Astrocyte of the hippocampus (primary cell): Measurements from ENCODE around the gene COL6A1.

Source experiments
- DNase-seq: peaks from one replicate; pipeline ENCODE4 v3.0.0; 2011; ENCODE audit warnings: low read depth, low spot score

The COL6A1 gene

DNA sequence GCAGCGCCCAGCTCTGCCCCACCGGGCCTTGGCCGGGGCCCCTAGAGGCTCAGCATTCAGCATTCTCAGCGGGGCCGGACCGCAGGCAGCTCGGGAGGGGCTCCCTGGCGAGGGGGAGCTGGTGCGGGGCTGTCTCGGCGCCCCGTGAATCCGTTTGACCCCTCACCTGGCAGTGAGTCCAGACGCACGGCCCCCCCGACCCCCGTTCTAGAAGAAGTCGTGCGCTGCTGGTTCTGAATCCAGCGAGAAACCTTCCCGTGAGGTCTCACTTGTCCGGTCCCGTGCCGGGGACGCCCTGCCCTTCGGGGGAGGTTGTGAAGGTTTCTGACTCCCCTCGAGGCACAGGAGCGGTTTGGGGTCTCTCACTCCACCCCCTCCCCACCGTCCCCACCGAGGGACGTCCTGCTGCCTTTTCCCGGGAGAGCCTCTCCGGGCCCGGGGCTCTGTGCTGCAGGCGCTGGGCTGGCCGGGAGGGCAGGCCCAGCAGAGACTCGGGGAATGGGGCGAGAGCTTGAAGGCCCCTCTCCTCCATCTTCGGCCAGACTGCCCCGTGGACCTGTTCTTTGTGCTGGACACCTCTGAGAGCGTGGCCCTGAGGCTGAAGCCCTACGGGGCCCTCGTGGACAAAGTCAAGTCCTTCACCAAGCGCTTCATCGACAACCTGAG, 655 bp downstream of the COL6A1 start:
- peak; percentile 61 for DNase-seq

- DNase-seq = peak; percentile 26
These were observed 1.4 kb downstream of the COL6A1 start for GRCh38 chr21:45982758-45983648.

- no peak for DNase-seq
These were observed 2.0 kb downstream of the COL6A1 start for GRCh38 chr21:45983649-45983965.

- no peak for DNase-seq
These were observed 2.5 kb downstream of the COL6A1 start for GRCh38 chr21:45983981-45984551.

GRCh38 chr21:45984584-45985095, 3.1 kb downstream of the COL6A1 start:
- DNase-seq = no peak

- DNase-seq = no peak
These were observed 4.1 kb downstream of the COL6A1 start for GRCh38 chr21:45985471-45986315.

DNA sequence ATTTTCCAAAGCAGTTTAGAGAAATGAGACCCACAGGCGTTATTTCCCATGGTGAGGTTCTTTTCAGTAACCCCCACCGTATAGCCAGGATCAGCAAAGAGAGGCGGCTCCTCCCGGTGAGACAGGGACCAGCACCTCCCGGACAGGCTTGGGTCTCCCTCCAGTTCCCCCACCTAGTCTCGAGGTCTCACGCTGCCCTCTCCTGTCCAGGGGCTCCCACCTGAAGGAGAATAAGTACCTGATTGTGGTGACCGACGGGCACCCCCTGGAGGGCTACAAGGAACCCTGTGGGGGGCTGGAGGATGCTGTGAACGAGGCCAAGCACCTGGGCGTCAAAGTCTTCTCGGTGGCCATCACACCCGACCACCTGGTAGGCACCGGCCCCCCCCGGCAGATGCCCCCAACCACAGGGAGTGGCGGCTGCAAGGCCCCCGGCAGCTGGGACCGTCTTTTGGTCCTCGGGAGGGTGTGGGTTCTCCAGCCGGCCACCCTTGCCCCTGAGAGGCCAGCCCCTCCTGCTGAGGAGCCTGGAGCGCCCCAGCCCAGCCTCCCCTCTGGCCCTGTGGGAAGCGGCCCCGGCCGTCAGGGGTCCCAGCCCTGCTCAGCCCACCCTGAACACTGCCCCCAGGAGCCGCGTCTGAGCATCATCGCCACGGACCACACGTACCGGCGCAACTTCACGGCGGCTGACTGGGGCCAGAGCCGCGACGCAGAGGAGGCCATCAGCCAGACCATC, 4.9 kb downstream of the COL6A1 start:
- no peak for DNase-seq

DNA sequence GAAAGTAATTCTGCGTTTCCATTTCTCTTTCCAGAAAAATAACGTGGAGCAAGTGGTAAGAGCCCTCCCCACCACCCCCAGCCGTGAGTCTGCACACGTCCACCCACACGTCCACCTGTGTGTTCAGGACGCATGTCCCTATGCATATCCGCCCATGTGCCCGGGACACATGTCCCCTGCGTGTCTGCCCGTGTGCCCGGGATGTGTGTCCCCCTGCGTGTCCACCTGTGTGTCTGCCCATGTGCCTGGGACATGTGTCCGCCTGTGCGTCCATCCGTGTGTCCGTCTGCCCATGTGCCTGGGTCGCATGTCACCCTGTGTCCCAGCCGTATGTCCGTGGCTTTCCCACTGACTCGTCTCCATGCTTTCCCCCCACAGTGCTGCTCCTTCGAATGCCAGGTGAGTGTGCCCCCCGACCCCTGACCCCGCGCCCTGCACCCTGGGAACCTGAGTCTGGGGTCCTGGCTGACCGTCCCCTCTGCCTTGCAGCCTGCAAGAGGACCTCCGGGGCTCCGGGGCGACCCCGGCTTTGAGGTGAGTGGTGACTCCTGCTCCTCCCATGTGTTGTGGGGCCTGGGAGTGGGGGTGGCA, 5.6 kb downstream of the COL6A1 start:
- DNase-seq = no peak

- no peak for DNase-seq
These were observed 7.1 kb downstream of the COL6A1 start for GRCh38 chr21:45988366-45989347.

DNA sequence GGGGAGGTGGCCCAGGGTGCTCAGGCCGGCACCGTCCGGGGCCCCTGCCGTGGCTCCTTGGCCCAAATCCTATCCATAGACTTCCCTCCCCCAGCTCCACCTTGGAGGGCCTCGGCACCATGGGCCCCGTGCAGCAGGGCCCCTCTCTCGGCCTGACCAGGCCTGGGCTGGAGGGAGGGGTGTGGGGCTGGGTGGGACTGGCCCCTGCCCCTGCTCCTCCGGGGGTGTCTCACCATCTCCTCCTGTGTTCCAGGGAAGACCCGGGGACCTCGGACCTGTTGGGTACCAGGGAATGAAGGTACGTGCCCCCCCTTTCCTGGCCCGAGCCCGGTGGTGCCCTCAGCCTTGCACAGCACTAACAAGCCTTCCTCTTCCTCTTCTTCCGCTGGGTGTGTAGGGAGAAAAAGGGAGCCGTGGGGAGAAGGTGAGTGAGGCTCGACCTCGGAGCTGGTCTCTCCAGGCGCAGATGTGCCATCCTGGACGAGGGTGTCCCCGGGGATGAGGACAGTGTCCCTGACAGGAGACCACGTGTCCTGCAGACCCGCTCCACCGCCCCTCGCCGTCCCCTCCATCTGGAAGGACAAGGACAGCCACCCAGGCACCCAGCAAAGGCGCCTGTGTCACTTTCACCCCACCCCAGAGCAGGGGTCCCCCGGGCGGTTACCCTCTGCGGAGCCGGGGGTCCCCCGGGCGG, 7.9 kb downstream of the COL6A1 start:
- no peak for DNase-seq

DNA sequence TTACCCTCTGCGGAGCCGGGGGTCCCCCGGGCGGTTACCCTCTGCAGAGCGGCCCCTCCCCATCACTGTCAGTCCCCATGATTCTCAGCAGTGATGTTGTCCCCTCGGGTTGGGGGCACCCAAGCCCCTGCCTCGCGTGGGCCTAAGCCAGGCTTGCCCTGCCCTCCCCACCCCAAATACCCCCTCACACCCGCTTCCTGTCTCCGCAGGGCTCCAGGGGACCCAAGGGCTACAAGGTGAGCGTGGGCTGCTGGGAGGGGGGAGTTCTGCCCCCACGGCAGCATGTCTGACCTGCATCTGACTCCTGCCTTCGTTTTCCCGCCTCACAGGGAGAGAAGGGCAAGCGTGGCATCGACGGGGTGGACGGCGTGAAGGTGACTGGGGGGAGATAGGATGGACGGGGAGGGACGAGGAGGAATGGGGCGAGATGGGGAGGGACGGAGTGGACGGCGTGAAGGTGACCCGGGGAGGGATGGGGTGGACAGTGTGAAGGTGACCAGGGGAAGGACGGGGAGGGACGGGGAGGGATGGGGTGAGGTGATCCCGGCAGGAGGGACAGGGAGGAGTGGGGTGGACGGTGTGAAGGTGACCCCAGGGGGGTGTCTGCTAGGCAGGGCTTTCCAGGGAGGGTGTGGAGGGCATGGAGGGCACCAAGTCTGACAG, 8.6 kb downstream of the COL6A1 start:
- no peak for DNase-seq

GRCh38 chr21:45990741-45991605, 9.4 kb downstream of the COL6A1 start:
- DNase-seq = no peak

GRCh38 chr21:45991606-45992300, 10.2 kb downstream of the COL6A1 start:
- DNase-seq = no peak

- no peak for DNase-seq
These were observed 11.0 kb downstream of the COL6A1 start for GRCh38 chr21:45992301-45993209.

DNA sequence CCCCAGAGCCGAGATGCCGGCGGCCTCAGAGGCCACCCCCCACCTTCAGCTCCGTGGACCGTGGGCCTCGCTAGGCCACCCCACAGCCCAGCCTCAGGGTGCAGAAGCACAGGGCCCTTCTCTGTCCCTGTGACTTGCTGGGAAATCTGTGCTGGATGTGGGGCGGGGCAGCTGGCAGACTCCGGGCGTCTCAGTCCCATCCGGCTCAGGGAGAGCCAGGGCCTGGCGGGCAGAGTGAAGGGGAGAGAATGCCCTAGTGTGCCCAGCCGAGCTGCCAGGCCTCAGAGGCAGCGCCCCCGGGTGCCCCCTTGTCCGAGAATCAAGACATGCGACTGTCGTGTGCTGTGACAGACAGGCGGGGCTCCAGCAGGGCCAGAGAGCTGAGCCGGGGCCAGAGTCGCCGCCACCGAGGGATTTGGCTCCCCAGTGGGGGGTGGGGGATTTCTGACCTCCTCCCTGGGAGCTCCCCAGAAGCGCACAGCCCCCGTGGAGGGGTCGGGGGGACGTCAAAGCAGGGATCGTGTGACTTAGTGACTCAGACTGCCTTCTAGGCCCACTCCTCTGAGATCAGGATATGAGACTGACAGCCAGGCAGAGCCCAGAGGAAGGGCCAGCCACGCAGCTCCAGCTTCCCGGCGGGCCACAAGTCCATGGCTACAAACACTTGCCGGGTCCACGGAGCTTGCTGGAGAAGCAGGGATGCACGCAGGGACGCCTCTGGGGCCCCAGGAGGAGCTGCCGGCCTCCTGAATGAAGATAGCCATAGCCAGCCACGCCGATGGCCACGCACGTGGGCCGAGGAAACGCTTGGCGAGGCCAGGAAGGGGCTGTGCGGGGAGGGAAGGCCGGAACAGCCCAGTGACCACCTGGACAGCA, 11.9 kb downstream of the COL6A1 start:
- DNase-seq = no peak
